GM10266 (cell line): ENCODE results near the gene FGF21.
"Not testable (repeated sequence)": the region's sequence is repeated elsewhere in the genome, so short reads cannot be mapped to it uniquely, and the experiment has no call there.

Experiments
- DNase-seq: peaks from one replicate; pipeline ENCODE4 v3.0.0; 2012; ENCODE audit errors: extremely low spot score
- TF ChIP-seq, protein P1 (sequence below): IDR thresholded peaks from 2 replicates; pipeline ENCODE4 v1.5.1; 2012; ENCODE audit warnings: mild to moderate bottlenecking, low read depth; ENCODE audit not compliant: control insufficient read depth, insufficient read depth; ENCODE audit errors: missing control alignments

The FGF21 gene

DNA sequence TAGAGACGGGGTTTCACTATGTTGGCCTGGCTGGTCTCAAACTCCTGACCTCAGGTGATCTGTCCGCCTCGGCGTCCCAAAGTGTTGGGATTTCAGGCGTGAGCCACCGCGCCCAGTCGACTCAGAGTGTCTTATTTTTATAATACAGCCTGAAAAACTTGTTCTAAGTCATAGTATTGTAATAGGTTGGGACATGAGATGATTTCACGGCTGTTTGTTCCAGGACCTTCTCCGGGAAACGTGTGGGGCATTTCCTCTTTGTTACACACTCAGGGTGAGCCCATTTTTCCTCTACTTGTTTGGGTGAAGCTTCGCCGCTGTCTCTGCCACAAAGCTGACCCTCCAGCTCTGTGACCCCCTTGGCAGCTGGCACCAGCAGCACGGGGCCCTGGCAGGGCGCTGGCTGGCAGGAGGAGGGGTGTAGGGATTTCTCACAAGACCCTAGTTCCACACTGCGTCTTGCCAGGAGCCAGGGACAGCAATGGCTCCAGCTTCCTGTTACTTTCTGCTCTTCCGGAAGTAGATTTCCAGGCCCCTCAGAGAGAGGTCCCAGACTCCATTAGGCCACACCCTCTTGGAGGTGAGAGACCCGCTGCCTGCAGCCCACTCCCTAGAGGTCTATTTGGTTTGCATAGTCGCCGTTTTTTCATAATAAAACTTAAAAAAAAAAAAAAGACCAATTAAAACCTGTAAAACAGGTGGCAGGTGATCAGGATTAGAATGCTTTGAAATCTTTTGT is 15.6 kb downstream of the FGF21 start:
- TF ChIP-seq, protein P1, sequence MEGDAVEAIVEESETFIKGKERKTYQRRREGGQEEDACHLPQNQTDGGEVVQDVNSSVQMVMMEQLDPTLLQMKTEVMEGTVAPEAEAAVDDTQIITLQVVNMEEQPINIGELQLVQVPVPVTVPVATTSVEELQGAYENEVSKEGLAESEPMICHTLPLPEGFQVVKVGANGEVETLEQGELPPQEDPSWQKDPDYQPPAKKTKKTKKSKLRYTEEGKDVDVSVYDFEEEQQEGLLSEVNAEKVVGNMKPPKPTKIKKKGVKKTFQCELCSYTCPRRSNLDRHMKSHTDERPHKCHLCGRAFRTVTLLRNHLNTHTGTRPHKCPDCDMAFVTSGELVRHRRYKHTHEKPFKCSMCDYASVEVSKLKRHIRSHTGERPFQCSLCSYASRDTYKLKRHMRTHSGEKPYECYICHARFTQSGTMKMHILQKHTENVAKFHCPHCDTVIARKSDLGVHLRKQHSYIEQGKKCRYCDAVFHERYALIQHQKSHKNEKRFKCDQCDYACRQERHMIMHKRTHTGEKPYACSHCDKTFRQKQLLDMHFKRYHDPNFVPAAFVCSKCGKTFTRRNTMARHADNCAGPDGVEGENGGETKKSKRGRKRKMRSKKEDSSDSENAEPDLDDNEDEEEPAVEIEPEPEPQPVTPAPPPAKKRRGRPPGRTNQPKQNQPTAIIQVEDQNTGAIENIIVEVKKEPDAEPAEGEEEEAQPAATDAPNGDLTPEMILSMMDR = no peak
- no peak for DNase-seq

DNA sequence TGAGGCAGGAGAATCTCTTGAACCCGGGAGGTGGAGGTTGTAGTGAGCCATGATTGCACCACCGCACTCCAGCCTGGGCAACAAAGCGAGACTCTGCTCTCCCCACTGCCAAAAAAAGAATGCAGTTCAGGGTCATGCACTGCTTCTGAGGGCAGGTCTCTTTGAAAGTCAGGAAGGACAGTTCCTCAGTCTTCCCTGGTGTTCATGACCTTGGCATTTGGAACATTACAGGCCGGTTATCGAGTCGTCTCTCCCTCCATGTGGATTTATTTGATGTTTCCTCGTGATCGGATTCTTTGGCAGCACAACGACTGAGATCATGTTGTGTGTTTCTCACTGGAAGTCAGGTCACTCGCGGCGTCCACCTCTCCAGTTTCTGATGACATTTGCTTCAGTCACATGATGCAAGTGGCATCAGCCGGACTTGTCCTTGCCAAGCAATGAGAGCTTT is 17.2 kb downstream of the FGF21 start:
- DNase-seq = no peak
- TF ChIP-seq, protein P1 = no peak

DNA sequence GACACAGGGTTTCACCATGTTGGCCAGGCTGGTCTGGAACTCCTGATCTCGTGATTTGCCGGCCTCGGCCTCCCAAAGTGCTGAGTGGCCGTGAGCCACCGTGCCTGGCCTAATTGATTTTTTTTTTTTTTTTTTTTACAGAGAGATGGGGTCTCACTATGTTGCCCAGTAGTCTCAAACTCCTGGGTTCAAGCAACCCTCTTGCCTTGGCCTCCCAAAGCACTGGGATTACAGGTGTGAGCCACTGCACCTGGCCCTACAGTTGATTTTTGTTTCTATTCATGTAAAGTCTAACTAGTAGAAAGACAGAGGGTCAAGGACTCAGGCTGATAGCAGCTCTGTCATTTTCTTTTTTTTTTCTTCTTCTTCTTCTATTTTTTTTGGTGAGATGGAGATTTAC is 21.8 kb downstream of the FGF21 start:
- no peak for DNase-seq
- TF ChIP-seq, protein P1 = no peak

DNA sequence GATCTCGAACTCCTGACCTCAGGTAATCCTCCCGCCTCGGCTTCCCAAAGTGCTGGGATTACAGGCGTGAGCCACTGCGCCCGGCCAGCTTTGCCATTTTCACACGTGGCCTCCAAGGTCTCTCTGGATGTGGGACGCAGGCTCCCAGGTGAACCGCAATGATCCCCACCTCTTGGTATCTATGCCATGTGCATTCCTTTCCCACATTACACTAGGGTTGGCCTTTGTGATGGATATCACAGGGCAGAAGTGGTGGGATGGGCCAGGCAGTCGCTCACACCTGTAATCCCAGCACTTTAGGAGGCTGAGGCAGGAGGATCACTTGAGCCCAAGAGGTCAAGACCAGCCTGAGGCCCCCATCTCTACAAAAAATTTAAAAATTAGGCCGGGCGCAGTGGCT is 22.4 kb downstream of the FGF21 start:
- TF ChIP-seq, protein P1 = no peak
- DNase-seq = no peak

DNA sequence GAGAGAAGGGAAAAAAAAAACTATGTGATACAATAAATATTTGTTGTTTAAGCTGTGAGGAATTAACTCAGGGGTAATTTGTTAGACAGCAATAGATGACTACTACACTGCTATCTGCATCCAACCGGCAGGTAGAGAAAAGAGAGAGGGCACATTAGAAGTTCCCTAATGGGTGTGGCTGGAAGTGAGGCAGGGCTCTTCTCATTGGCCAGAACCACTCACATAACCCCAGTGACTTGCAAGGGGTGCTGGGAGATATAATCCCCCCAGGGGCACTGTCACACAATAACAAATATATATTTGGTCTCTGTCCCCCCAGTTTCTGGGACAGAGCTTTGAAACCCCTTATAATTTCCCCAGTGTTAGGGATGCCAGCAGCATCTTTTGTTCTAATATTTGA is 24.3 kb downstream of the FGF21 start:
- no peak for DNase-seq
- TF ChIP-seq, protein P1 = no peak

DNA sequence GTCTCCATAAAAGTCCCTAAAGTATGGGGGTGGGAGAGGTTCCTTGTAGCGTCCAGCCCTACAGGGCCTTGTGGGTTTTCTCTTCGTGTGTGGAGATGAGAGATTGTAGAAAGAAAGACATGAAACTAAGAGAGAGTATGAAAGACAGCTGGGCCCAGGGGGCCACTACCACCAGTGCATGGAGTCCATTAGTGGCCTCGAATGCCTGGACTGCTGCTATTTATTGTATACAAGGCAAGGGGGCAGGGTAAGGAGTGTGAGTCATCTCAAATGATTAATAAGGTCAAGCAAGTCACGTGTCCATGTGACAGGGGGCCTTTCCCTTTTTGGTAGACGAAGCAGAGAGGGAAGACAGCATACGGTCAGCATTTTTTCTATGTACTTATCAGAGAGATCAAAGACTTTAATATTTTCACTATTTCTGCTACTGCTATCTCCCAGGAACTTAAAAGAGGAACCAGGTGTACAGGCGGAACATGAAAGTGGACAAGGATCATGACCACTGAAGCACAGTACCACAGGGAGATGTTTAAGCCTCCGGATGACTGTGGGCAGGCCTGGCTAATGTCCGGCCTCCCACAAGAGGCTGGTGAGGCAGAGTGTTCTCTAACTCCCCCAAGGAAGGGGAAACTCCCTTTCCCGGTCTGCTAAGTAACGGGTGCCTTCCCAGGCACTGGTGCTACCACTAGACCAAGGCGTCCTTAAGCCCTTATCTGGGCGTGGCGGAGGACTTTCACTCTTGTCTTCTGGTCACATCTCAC is 25.5 kb downstream of the FGF21 start:
- TF ChIP-seq, protein P1 = no peak
- DNase-seq = no peak

DNA sequence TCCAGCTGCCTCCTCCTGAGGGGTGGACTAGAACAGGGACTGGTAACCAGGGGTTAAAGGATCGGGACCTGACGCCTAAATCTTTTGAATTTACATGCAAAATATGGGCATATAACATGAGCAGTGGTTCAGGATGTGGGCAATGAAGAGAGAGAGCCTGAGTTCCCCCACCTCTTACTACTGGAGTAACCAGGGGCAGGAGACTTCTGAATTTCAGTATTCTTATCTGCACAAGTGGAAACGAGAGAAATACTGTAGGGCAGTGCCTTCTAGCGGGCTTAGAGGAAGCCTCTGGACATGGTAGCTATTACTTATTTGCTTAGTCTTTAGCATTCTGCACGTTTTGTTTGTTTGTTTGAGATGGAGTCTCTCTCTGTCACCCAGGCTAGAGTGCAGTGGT is 29.2 kb downstream of the FGF21 start:
- TF ChIP-seq, protein P1 = no peak
- DNase-seq = no peak

DNA sequence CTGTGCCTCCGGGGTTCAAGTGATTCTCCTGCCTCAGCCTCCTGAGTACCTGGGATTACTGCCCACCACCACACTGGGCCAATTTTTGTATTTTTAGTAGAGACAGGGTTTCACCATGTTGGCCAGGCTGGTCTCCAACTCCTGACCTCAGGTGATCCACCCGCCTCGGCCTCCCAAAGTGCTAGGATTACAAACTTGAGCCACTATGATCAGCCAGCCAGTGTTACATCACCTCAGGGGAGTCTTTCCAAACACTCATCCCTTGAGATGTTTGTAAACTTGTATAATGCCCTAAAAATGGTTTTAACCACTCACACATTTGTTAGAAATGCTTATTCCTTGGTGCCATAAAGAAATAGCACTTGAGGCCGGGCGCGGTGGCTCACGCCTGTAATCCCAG is 31.1 kb downstream of the FGF21 start:
- DNase-seq = not testable (repeated sequence)

DNA sequence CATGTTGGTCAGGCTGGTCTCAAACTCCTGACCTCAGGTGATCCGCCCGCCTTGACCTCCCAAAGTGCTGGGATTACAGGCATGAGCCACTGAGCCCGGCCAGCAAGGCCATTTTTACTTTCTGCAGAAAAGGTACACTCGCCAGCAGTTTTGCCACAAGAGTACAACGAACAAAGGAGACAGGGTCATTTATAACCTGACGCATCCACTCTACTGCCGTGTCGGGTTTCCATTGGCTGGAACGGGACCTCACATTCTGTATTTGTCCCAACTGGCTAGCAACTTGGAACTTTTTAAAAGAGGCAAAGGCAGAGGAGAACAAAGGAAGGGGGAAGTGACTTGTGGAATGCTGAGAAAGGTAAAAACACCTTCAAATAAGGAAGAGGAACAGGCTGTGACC is 32.0 kb downstream of the FGF21 start:
- not testable (repeated sequence) for DNase-seq
